ENCODE measurements around the gene WBP2.

WBP2 gene

DNA sequence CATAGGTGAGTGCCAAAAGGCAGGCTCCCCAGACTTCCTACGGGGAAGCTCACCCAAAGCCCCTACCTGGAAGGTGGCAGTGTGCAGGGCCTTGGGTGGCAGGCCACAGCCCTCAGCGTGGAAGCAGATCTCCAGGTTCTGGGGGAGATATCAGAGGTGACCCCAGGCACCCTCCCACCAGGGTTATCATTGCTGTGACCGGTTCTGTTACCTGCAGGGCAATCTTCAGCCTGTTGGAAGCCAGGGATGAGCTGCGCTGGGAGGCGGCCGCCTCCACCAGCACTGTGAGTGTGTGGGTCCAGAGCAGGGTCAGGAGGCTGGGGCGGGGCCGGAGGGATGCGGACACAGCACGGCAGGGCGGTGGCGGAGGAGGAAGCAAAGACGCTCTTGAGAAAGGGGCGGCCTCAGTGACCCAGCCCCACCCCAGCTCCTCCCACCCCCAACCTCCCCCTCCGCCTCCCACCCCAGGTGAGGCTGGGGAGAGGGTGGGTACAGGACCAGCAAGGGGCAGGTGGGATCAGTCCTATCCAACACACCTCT lies 24.0 kb downstream of the WBP2 start:
- peaks cover 17% of the 10 kb centered on the region for H3K4me1 ChIP-seq (ENCODE audit: low read depth, poor library complexity, severe bottlenecking)
- H3K4me2 ChIP-seq, result no peak overlapping the region
- H4K20me1 ChIP-seq (ENCODE audit: insufficient read depth), result no peaks in the 10 kb centered on the region
- H2AFZ ChIP-seq (ENCODE audit: low read depth), result no peak overlapping the region
- no peak overlapping the region for H3K27ac ChIP-seq
- H3K79me2 ChIP-seq (ENCODE audit: insufficient read depth, low read depth), result no peaks in the 10 kb centered on the region
- H3K27me3 ChIP-seq (ENCODE audit: insufficient read depth, low read depth), result no peaks in the 10 kb centered on the region
- H3K4me3 ChIP-seq (IDR thresholded peaks at IDR 0.05; ENCODE audit: insufficient read depth, low read depth, low read length), result no peak overlapping the region
- no peaks in the 10 kb centered on the region for H3K36me3 ChIP-seq (ENCODE audit: insufficient read depth)
- TF ChIP-seq, protein P1, sequence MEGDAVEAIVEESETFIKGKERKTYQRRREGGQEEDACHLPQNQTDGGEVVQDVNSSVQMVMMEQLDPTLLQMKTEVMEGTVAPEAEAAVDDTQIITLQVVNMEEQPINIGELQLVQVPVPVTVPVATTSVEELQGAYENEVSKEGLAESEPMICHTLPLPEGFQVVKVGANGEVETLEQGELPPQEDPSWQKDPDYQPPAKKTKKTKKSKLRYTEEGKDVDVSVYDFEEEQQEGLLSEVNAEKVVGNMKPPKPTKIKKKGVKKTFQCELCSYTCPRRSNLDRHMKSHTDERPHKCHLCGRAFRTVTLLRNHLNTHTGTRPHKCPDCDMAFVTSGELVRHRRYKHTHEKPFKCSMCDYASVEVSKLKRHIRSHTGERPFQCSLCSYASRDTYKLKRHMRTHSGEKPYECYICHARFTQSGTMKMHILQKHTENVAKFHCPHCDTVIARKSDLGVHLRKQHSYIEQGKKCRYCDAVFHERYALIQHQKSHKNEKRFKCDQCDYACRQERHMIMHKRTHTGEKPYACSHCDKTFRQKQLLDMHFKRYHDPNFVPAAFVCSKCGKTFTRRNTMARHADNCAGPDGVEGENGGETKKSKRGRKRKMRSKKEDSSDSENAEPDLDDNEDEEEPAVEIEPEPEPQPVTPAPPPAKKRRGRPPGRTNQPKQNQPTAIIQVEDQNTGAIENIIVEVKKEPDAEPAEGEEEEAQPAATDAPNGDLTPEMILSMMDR (conservative IDR thresholded peaks at IDR 0.05; ENCODE audit: low read depth, low read length), result no peak
- H3K9ac ChIP-seq, result no peak overlapping the region

DNA sequence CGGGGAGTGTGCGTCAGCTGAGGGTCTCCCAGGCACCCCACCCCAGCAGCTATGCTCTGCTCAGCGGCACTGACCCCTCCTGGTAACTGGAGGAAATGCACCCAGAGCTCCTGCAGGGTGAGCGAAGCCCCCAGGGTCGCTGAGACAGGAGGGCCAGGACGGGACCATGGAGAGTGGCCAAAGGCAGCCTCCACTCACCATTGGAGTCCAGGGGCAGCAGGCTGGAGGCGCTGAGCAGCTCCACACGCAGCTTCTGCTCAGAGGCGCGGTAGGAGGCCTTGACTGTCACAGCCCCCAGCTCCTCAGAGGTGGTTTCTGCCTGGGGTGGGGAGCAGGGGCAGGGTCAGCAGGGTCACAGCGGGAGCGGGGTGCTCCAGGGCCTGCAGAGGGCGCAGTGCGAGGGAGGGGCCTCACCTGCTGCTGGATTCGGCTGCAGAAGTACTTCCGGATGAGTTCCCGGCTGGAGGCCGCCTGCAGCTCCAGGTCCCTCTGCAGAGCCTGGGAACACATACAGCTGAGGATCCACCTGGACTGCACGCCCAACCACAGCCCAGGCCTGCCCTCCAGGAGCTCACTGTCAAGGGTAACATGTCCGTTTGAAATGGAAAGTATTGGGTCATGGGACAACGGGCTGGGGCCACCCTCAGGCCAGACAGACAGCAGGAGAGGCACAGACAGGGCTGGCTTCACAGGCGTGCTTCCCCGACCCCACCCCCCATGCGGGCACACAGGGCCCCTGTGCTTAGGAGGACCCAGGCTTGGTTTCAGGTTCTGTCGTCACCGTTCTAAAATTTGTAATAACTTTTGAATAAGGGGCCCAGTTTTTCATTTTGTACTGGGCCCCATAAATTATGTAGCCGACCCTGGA lies 24.7 kb downstream of the WBP2 start:
- no peak overlapping the region for H3K4me3 ChIP-seq (IDR thresholded peaks at IDR 0.05; ENCODE audit: insufficient read depth, low read depth, low read length)
- no peak overlapping the region for H3K27ac ChIP-seq
- H3K36me3 ChIP-seq (ENCODE audit: insufficient read depth), result no peaks in the 10 kb centered on the region
- H3K4me1 ChIP-seq (ENCODE audit: low read depth, poor library complexity, severe bottlenecking), result peaks cover 17% of the 10 kb centered on the region
- H3K27me3 ChIP-seq (ENCODE audit: insufficient read depth, low read depth), result no peaks in the 10 kb centered on the region
- H3K4me2 ChIP-seq, result no peak overlapping the region
- H4K20me1 ChIP-seq (ENCODE audit: insufficient read depth), result no peaks in the 10 kb centered on the region
- no peak overlapping the region for H3K9ac ChIP-seq
- TF ChIP-seq, protein P1 (conservative IDR thresholded peaks at IDR 0.05; ENCODE audit: low read depth, low read length), result peak; percentile 61
- no peaks in the 10 kb centered on the region for H3K79me2 ChIP-seq (ENCODE audit: insufficient read depth, low read depth)
- no peak overlapping the region for H2AFZ ChIP-seq (ENCODE audit: low read depth)

DNA sequence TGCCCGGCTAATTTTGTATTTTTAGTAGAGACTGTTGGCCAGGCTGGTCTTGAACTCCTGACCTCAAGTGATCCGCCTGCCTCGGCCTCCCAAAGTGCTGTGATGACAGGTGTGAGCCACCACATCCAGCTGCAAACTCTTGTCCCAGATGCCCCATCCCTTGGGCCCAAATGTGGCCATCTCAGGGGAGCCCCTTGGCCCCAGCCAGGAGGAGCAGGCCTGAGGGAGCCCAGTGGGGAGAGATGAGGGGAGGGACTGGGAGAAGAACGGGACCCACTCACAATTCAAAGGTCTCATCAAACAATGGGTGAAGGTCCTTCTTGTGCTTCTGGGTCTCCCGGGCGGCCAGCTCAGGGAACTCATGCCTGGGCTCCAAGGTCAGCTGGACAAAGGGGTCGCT lies 25.4 kb downstream of the WBP2 start:
- Histone ChIP-seq H3K27ac (no peak overlapping the region), H3K4me3 (IDR thresholded peaks at IDR 0.05; ENCODE audit: insufficient read depth, low read depth, low read length) (no peak overlapping the region), H3K9ac (no peak overlapping the region), H3K79me2 (ENCODE audit: insufficient read depth, low read depth) (no peaks in the 10 kb centered on the region), H3K4me2 (no peak overlapping the region), H3K27me3 (ENCODE audit: insufficient read depth, low read depth) (no peaks in the 10 kb centered on the region), H3K4me1 (ENCODE audit: low read depth, poor library complexity, severe bottlenecking) (peaks cover 17% of the 10 kb centered on the region), H4K20me1 (ENCODE audit: insufficient read depth) (no peaks in the 10 kb centered on the region), H2AFZ (ENCODE audit: low read depth) (no peak overlapping the region), H3K36me3 (ENCODE audit: insufficient read depth) (no peaks in the 10 kb centered on the region)
- TF ChIP-seq, protein P1 (conservative IDR thresholded peaks at IDR 0.05; ENCODE audit: low read depth, low read length), result no peak

DNA sequence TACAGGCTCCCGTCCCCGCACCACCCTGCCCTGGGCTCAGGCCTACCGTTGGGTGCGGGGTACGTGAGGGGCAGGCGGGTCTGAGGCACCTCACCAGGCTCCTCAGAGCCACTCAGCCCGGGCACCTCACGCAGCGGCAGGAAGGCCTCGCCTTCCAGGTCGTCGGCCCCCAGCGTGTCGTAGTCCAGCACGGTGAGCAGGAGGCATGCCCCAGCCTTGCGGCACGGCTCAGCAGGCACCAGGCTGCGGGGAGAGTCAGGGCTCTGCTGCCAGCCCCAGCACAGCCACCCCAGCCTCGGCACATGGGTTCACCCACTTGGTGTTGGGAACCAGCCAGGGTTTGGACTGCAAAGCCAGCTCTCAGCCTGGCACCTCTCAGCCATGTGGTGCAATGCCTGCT lies 26.4 kb downstream of the WBP2 start:
- no peaks in the 10 kb centered on the region for H3K36me3 ChIP-seq (ENCODE audit: insufficient read depth)
- no peak overlapping the region for H3K4me3 ChIP-seq (IDR thresholded peaks at IDR 0.05; ENCODE audit: insufficient read depth, low read depth, low read length)
- no peaks in the 10 kb centered on the region for H3K27me3 ChIP-seq (ENCODE audit: insufficient read depth, low read depth)
- H3K9ac ChIP-seq, result no peak overlapping the region
- no peak overlapping the region for H3K27ac ChIP-seq
- peaks cover 17% of the 10 kb centered on the region for H3K4me1 ChIP-seq (ENCODE audit: low read depth, poor library complexity, severe bottlenecking)
- no peak overlapping the region for H3K4me2 ChIP-seq
- no peaks in the 10 kb centered on the region for H3K79me2 ChIP-seq (ENCODE audit: insufficient read depth, low read depth)
- no peak overlapping the region for H2AFZ ChIP-seq (ENCODE audit: low read depth)
- TF ChIP-seq, protein P1 (conservative IDR thresholded peaks at IDR 0.05; ENCODE audit: low read depth, low read length), result no peak
- no peaks in the 10 kb centered on the region for H4K20me1 ChIP-seq (ENCODE audit: insufficient read depth)

Measured in KMS-11 (cell line).